HEK293T (cell line): ENCODE data around the gene CNNM4.

ENCODE experiments used
- BHLHE40 ChIP-seq: fragments of 450-650 bp; IDR thresholded peaks from 2 replicates; pipeline ENCODE4 v1.6.1; 2016; ENCODE audit warnings: mild to moderate bottlenecking, moderate library complexity, borderline replicate concordance
- CTBP1 ChIP-seq: fragments of 450-650 bp; IDR thresholded peaks from 2 replicates; pipeline ENCODE4 v1.6.1; 2016; ENCODE audit warnings: borderline replicate concordance
- ELF4 ChIP-seq: fragments of 450-650 bp; IDR thresholded peaks from 2 replicates; pipeline ENCODE4 v1.6.1; 2017; ENCODE audit warnings: antibody characterized with exemption
- FOXA1 ChIP-seq: fragments of 450-650 bp; IDR thresholded peaks from 2 replicates; pipeline ENCODE4 v1.6.1; 2016; ENCODE audit warnings: mild to moderate bottlenecking
- FOXK2 ChIP-seq: fragments of 450-650 bp; IDR thresholded peaks from 2 replicates; pipeline ENCODE4 v1.6.1; 2016; ENCODE audit warnings: mild to moderate bottlenecking
- FOXM1 ChIP-seq: fragments of 450-650 bp; IDR thresholded peaks from 2 replicates; pipeline ENCODE4 v1.6.1; 2017; ENCODE audit warnings: mild to moderate bottlenecking, borderline replicate concordance
- HDGF ChIP-seq: fragments of 450-650 bp; IDR thresholded peaks from 2 replicates; pipeline ENCODE4 v1.6.1; 2017; ENCODE audit warnings: antibody characterized with exemption, borderline replicate concordance
- NFRKB ChIP-seq: fragments of 450-650 bp; IDR thresholded peaks from 2 replicates; pipeline ENCODE4 v1.6.1; 2016; ENCODE audit warnings: mild to moderate bottlenecking, moderate library complexity
- SP1 ChIP-seq: fragments of 450-650 bp; IDR thresholded peaks from 2 replicates; pipeline ENCODE4 v1.6.1; 2017
- ZNF384 ChIP-seq: fragments of 450-650 bp; IDR thresholded peaks from 2 replicates; pipeline ENCODE4 v1.6.1; 2016
- TF ChIP-seq, protein P1 (sequence below): fragments of 450-650 bp; IDR thresholded peaks from 2 replicates; pipeline ENCODE4 v1.6.1; 2016

DNA sequence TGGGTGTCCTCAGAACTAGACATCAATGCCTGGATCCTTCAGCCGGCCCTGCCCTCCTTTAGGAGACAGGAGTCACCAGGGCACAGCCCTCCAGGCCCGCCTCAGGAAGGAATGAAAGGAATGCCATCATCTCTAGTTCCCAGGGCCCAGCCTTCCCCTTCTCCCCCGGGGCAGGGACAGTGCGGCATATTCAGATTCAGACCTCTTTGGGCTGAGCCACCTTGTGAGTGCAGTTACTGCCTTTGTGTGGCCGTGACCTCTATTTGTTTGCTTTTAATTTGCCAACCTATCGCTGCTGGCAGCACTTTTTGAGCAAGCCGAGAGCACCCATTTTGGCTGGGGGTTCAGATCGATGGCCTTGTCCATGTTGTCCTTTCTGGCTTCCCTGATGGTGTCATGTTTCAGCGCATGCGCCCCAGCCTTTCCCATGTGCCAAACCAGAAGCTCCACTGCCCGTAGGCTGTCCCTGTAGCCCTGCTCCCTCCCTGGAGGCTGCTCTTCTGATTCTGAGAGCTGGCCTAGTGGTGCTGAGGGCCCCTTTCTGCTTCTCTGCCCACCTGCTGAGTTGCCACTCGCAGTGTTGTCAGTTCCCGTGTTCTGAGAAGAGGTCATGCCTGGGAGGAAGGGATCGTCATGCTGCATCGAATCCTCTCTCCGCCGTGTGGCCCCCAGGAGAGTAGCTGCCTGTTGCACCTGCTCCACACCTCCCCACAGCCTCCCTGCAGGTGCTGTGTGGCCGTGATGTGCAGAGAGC is 72.2 kb downstream of the CNNM4 start:
- TF ChIP-seq ELF4 (no peak), FOXK2 (no peak), BHLHE40 (no peak), CTBP1 (no peak), FOXM1 (no peak), ZNF384 (no peak), NFRKB (no peak), HDGF (no peak), SP1 (no peak), FOXA1 (no peak)
- TF ChIP-seq, protein P1, sequence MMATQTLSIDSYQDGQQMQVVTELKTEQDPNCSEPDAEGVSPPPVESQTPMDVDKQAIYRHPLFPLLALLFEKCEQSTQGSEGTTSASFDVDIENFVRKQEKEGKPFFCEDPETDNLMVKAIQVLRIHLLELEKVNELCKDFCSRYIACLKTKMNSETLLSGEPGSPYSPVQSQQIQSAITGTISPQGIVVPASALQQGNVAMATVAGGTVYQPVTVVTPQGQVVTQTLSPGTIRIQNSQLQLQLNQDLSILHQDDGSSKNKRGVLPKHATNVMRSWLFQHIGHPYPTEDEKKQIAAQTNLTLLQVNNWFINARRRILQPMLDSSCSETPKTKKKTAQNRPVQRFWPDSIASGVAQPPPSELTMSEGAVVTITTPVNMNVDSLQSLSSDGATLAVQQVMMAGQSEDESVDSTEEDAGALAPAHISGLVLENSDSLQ, result no peak
